ENCODE measurements around the gene IFT81.

- TF ChIP-seq POLR2A (IDR thresholded peaks at IDR 0.05) (no peak), CTCF (IDR thresholded peaks at IDR 0.05) (no peak)
These were observed 106.5 kb downstream of the IFT81 start for GRCh38 chr12:110230655-110231054.

All from sigmoid colon (tissue), 3 donors.